Heart left ventricle (tissue), 13 donors: ENCODE results near the gene BLACAT1.
"Not testable (repeated sequence)": the region's sequence is repeated elsewhere in the genome, so short reads cannot be mapped to it uniquely, and the experiment has no call there.

ENCODE experiments used
- POLR2A ChIP-seq, 2 donors: fragments of 450-650 bp; IDR thresholded peaks; one replicate each; pipeline ENCODE4 v1.6.1; 2017; ENCODE audit warnings: antibody characterized with exemption in 2 of 2, mild to moderate bottlenecking in 2 of 2, moderate library complexity in 2 of 2
- TF ChIP-seq, protein P1 (sequence below), 12 donors: fragments of 200-600 bp; sonication (generic) in 4 of 12; IDR thresholded peaks; one replicate each; pipeline versions ENCODE4 v1.5.0 to v1.8.0; 2018 to 2022; ENCODE audit warnings: antibody characterized with exemption in 12 of 12, mild to moderate bottlenecking in 5 of 12
- donor health status: ischemic (EF 13 %, LVEDD 7.1; RV severe dilation, severe dysfunction).
- donor health status: DM: no; HTN: yes; CAD: no.
- donor health status: DM: no; HTN: no; CAD: no.
- donor health status: ischemic (EF 25% LVEDD 6.9; RV normal size, moderate dysfunction).
- donor health status: ischemic (EF 25% LVEDD 5.7; RV mildly dilated, moderate dysfunction).
- donor health status: ischemic (EF 35%, LVEDD 5.7; RV mildly dilated, moderate dysfunction).
- donor health status: nonischemic (EF 11% LVEDD 7.7; RV severe dilation, severe dysfunction).
- donor health status: DM: yes; HTN: yes; CAD: no.
- donor health status: PGD.
- donor health status: ischemic (EF 29% LVEDD 5.4; RV normal size, mild dysfunction).
- donor health status: nonischemic (EF 23%, LVEDD 6.1; RV moderate dilation, normal function).

DNA sequence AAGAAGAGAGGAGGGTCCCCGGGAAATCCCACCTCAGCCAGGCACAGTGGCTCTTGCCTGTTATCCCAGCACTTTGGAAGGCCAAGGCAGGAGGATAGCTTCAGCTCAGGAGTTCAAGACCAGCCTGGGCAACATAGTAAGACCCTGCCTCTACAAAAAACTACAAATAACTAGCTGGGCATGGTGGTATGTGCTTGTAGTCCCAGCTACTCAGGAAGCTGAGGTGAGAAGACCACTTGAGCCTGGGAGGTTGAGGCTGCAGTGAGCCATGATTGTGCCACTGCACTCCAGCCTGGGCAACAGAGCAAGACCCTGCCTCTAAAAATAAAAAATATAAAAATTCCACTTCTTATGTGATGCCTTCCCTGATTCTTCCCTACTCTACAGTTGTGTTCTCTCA, 23.2 kb downstream of the BLACAT1 start:
- TF ChIP-seq, protein P1, sequence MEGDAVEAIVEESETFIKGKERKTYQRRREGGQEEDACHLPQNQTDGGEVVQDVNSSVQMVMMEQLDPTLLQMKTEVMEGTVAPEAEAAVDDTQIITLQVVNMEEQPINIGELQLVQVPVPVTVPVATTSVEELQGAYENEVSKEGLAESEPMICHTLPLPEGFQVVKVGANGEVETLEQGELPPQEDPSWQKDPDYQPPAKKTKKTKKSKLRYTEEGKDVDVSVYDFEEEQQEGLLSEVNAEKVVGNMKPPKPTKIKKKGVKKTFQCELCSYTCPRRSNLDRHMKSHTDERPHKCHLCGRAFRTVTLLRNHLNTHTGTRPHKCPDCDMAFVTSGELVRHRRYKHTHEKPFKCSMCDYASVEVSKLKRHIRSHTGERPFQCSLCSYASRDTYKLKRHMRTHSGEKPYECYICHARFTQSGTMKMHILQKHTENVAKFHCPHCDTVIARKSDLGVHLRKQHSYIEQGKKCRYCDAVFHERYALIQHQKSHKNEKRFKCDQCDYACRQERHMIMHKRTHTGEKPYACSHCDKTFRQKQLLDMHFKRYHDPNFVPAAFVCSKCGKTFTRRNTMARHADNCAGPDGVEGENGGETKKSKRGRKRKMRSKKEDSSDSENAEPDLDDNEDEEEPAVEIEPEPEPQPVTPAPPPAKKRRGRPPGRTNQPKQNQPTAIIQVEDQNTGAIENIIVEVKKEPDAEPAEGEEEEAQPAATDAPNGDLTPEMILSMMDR (IDR thresholded peaks at IDR 0.05), result not testable (repeated sequence)
- TF ChIP-seq POLR2A (IDR thresholded peaks at IDR 0.05), result not testable (repeated sequence)
